Natural killer cell (primary cell): ENCODE measurements around the gene ASPA. TPM values are rescaled to one million over a fixed set of nuclear protein-coding genes. Genes with fewer than 3 reads are reported as not detected.

Experiments
- ATAC-seq, 3 donors: fragments of 150-1000 bp in 2 of 3; fragments of 200-7000 bp in 1 of 3; cut with Tn5 transposase; 1 replicate in 1 of 3; 2 replicates in 2 of 3; pipeline ENCODE4 v1.10.0; 2021; ENCODE audit warnings: mild to moderate bottlenecking in 2 of 3, moderate library complexity in 2 of 3
- DNase-seq, 2 donors: peaks; one replicate each; pipeline versions ENCODE4 v3.0.0 to v3.0.0-alpha.2; 2013 to 2021; ENCODE audit warnings: mixed read lengths in 1 of 2
- H3K27ac ChIP-seq: one replicate; pipeline ENCODE4 v1.5.1; 2013; ENCODE audit warnings: mild to moderate bottlenecking, low read length
- H3K27me3 ChIP-seq: one replicate; pipeline ENCODE4 v1.6.1; 2013; ENCODE audit warnings: low read length; ENCODE audit not compliant: control insufficient read depth, insufficient read depth
- H3K36me3 ChIP-seq: one replicate; pipeline ENCODE4 v1.6.1; 2013; ENCODE audit warnings: low read length; ENCODE audit not compliant: control insufficient read depth, insufficient read depth
- H3K4me1 ChIP-seq: one replicate; pipeline ENCODE4 v1.6.1; 2013; ENCODE audit warnings: low read length; ENCODE audit not compliant: control insufficient read depth, insufficient read depth
- H3K4me3 ChIP-seq: one replicate; pipeline ENCODE4 v1.5.1; 2013; ENCODE audit warnings: low read length
- H3K9me3 ChIP-seq: one replicate; pipeline ENCODE4 v1.6.1; 2013; ENCODE audit warnings: low read length; ENCODE audit not compliant: control insufficient read depth, insufficient read depth
- H3K27ac Mint-ChIP-seq, 2 donors: one replicate each; pipeline ENCODE4 v1.8.0; 2022; ENCODE audit warnings: mild to moderate bottlenecking in 2 of 2, mixed read lengths in 2 of 2, moderate library complexity in 1 of 2
- H3K27me3 Mint-ChIP-seq, 2 donors: one replicate each; pipeline ENCODE4 v1.8.0; 2022; ENCODE audit warnings: low read depth in 2 of 2, mixed read lengths in 2 of 2
- H3K36me3 Mint-ChIP-seq: one replicate; pipeline ENCODE4 v1.8.0; 2022; ENCODE audit warnings: mixed read lengths
- H3K4me1 Mint-ChIP-seq, 2 donors: one replicate each; pipeline ENCODE4 v1.8.0; 2022; ENCODE audit warnings: mixed read lengths in 2 of 2
- H3K4me3 Mint-ChIP-seq: one replicate; pipeline ENCODE4 v1.8.0; 2022; ENCODE audit warnings: mild to moderate bottlenecking, moderate library complexity, mixed read lengths
- H3K9me3 Mint-ChIP-seq, 2 donors: one replicate each; pipeline ENCODE4 v1.8.0; 2022; ENCODE audit warnings: mixed read lengths in 2 of 2
- CTCF ChIP-seq: fragments of 200-600 bp; IDR thresholded peaks from one replicate; pipeline ENCODE4 v1.8.0; 2022; ENCODE audit warnings: antibody characterized with exemption
- WGBS: methylation state at CpG from one replicate; pipeline ENCODE4 v1.1.7; 2013; ENCODE audit warnings: missing lambda C conversion rate; ENCODE audit not compliant: insufficient coverage; 5-methylcytosine and 5-hydroxymethylcytosine counted together
- intact Hi-C: fragments of 100-400 bp; cut with micrococcal nuclease; formaldehyde crosslinking; loops from one replicate; pipeline ENCODE4 v1.14.2; 2022
- total RNA-seq, 4 donors: library from RNA; stranded (reverse); fragments of 120-200 nt in 1 of 4; gene quantifications; one replicate each; pipeline versions ENCODE4 v1.2.3 to v1.2.4, GENCODE V29; 2013 to 2022

ASPA gene
- total RNA-seq, 3 donors from 2014 or later (not counting 1 experiment from before 2014, with no cell fraction given): not detected

DNA sequence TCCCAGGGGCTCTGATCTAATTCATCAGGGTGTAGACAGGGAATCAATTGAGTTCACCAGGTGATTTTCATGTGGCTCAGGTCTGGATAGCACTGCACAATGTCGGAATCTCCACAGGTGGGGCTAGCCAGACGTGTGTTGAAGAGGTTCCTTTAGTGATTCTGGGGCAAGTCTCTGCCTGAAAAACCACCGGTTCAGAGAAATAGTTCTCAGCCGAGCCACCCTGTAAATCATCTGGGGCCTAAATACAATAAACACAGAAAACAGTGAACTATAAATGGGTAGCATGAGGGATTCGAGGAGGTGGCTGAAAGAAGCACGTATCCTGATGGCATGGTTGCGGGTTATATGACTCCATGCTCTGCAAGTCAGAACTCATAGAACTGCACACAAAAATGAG lies 21.3 kb downstream of the ASPA start:
- TF ChIP-seq CTCF: no peak
- 70% methylated on average over 5 of the region's 7 CpGs for WGBS
- Mint-ChIP-seq H3K4me1 (no peaks in the 10 kb centered on the region), H3K4me3 (no peak overlapping the region), H3K36me3 (no peaks in the 10 kb centered on the region), H3K27ac (no peak overlapping the region), H3K9me3 (no peaks in the 10 kb centered on the region), H3K27me3 (peaks cover 6 to 7% of the 10 kb centered on the region in 2 donors)
- Histone ChIP-seq H3K4me3 (no peak overlapping the region), H3K27me3 (no peaks in the 10 kb centered on the region), H3K9me3 (no peaks in the 10 kb centered on the region), H3K36me3 (no peaks in the 10 kb centered on the region), H3K4me1 (no peaks in the 10 kb centered on the region), H3K27ac (no peak overlapping the region)
- ATAC-seq (no peak), DNase-seq (no peak)
- intact Hi-C loops: no loop called here

DNA sequence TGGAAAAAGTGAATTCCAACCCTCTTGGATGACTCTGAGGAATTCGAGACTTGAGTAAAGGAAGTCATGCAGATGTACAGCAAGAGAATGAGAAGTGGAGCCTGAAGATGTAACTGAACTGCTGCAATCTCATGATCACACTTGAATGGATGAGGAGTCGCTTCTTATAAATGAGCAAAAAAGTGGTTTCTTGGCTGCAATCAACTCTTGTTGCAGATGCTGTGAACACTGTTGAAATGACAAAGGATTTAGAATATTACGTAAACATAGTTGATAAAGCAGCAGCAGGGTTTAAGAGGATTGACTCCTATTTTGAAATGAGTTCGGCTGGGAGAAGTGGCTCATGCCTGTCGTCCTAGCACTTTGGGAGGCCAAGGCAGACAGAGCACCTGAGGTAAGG lies 25.5 kb downstream of the ASPA start:
- Mint-ChIP-seq H3K27me3 (peaks cover 0 to 4% of the 10 kb centered on the region in 2 donors), H3K27ac (no peak overlapping the region), H3K9me3 (no peaks in the 10 kb centered on the region), H3K4me3 (no peak overlapping the region), H3K36me3 (no peaks in the 10 kb centered on the region), H3K4me1 (no peaks in the 10 kb centered on the region)
- Histone ChIP-seq H3K4me3 (no peak overlapping the region), H3K9me3 (no peaks in the 10 kb centered on the region), H3K27me3 (no peaks in the 10 kb centered on the region), H3K27ac (no peak overlapping the region), H3K36me3 (no peaks in the 10 kb centered on the region), H3K4me1 (no peaks in the 10 kb centered on the region)
- TF ChIP-seq CTCF: no peak
- 86% methylated on average over 5 of the region's 5 CpGs for WGBS
- intact Hi-C loops: no loop called here
- ATAC-seq: no peak
- no peak for DNase-seq

- Histone ChIP-seq H3K27me3 (no peaks in the 10 kb centered on the region), H3K4me3 (no peak overlapping the region), H3K27ac (no peak overlapping the region), H3K36me3 (no peaks in the 10 kb centered on the region), H3K4me1 (no peaks in the 10 kb centered on the region), H3K9me3 (no peaks in the 10 kb centered on the region)
- TF ChIP-seq CTCF: no peak
- intact Hi-C loops: no loop called here
- no peak overlapping the region for H3K27ac Mint-ChIP-seq
- ATAC-seq (no peak), DNase-seq (no peak)
- H3K4me3 Mint-ChIP-seq: no peak overlapping the region
- H3K9me3 Mint-ChIP-seq: no peaks in the 10 kb centered on the region
- no peaks in the 10 kb centered on the region for H3K4me1 Mint-ChIP-seq
- H3K27me3 Mint-ChIP-seq: peaks cover 0 to 5% of the 10 kb centered on the region in 2 donors
- 100% methylated on average over 4 of the region's 5 CpGs for WGBS
- H3K36me3 Mint-ChIP-seq: no peaks in the 10 kb centered on the region
Measured at GRCh38 chr17:3502466-3502865, 26.7 kb downstream of the ASPA start.

GRCh38 chr17:3503285-3503684 lies 27.5 kb downstream of the ASPA start:
- Histone ChIP-seq H3K4me1 (no peaks in the 10 kb centered on the region), H3K27me3 (no peaks in the 10 kb centered on the region), H3K9me3 (no peaks in the 10 kb centered on the region), H3K27ac (no peak overlapping the region), H3K4me3 (no peak overlapping the region), H3K36me3 (no peaks in the 10 kb centered on the region)
- no peak overlapping the region for H3K27ac Mint-ChIP-seq
- no peak overlapping the region for H3K4me3 Mint-ChIP-seq
- WGBS: no CpG with 5 or more reads among the region's 1 CpG
- no peak for ATAC-seq
- H3K36me3 Mint-ChIP-seq: no peaks in the 10 kb centered on the region
- no peaks in the 10 kb centered on the region for H3K4me1 Mint-ChIP-seq
- H3K9me3 Mint-ChIP-seq: no peaks in the 10 kb centered on the region
- H3K27me3 Mint-ChIP-seq: peaks cover 0 to 6% of the 10 kb centered on the region in 2 donors
- intact Hi-C loops: no loop called here
- TF ChIP-seq CTCF: no peak
- no peak for DNase-seq
